K562 (cell line): Measurements from ENCODE around the gene GATA5. TPM values are rescaled to one million over a fixed set of nuclear protein-coding genes. Genes with fewer than 3 reads are reported as not detected.

ENCODE experiments used
- ATAC-seq: fragments of 200-7000 bp; cut with Tn5 transposase; 3 replicates; pipeline ENCODE4 v1.9.1; 2020; ENCODE audit warnings: moderate library complexity
- BruUV-seq: library from RNA; stranded (reverse); fragments of 400-500 nt; replicated peaks from 2 replicates; lab custom pipeline; 2021; lab: Mats Ljungman, UMichigan
- CTCF ChIA-PET: fragments of 300-600 bp; formaldehyde crosslinking; extraction: SDS; loops from one replicate; lab custom pipeline; 2021; ENCODE audit warnings: low intra/inter-chr PET ratio; lab: Yijun Ruan, JAX
- POLR2A ChIA-PET: fragments of 300-600, 350-650 bp; sonication (Branson Sonifier 250); formaldehyde crosslinking; extraction: SDS; loops from one replicate; lab custom pipeline; 2021; ENCODE audit warnings: antibody characterized with exemption, inconsistent platforms; lab: Yijun Ruan, JAX
- DNase-seq, 4 experiments: peaks; one replicate each; pipeline versions ENCODE4 v3.0.0 to v3.0.0-alpha.2; 2011 to 2018; ENCODE audit warnings: low spot score in 3 of 4, mixed read lengths in 3 of 4; ENCODE audit errors: extremely low read depth in 1 of 4
- FAIRE-seq: peaks from 2 replicates; lab custom pipeline; 2011; peaks lifted over from hg19 to GRCh38; lab: Jason Lieb, UNC
- H2AFZ ChIP-seq: 2 replicates; pipeline ENCODE4 v1.6.0; 2011; ENCODE audit warnings: low read depth, low read length, control low read depth, inconsistent platforms
- H3K27ac ChIP-seq: fragments of 200-600 bp; 3 replicates; pipeline ENCODE4 v1.8.0; 2011; ENCODE audit warnings: low read depth, mild to moderate bottlenecking, control low read depth, inconsistent platforms, low read length, moderate library complexity, mixed read lengths; ENCODE audit errors: extremely low read depth
- H3K27me3 ChIP-seq, 2 experiments: fragments of 300-600 bp in 1 of 2; 2 replicates in 1 of 2; 3 replicates in 1 of 2; pipeline versions ENCODE4 v1.6.0 to v1.8.0; 2011; ENCODE audit warnings: inconsistent platforms in 2 of 2, low read length in 2 of 2, mild to moderate bottlenecking in 1 of 2, mixed read lengths in 1 of 2, moderate library complexity in 1 of 2; ENCODE audit not compliant: control insufficient read depth in 2 of 2, insufficient read depth in 2 of 2
- H3K36me3 ChIP-seq: fragments of 300-600 bp; 3 replicates; pipeline ENCODE4 v1.8.0; 2011; ENCODE audit warnings: mild to moderate bottlenecking, low read length, inconsistent platforms; ENCODE audit not compliant: control insufficient read depth, insufficient read depth
- H3K4me1 ChIP-seq, 2 experiments: fragments of 200-600 bp in 1 of 2; replicated peaks in 1 of 2; 2 replicates in 1 of 2; 3 replicates in 1 of 2; pipeline versions ENCODE4 v1.5.1 to v1.8.0; 2011; ENCODE audit warnings: inconsistent platforms in 2 of 2, low read length in 2 of 2, mild to moderate bottlenecking in 1 of 2, mixed read lengths in 1 of 2, moderate library complexity in 1 of 2; ENCODE audit not compliant: control insufficient read depth in 2 of 2, insufficient read depth in 2 of 2
- H3K4me2 ChIP-seq: 2 replicates; pipeline ENCODE4 v1.6.1; 2011; ENCODE audit warnings: low read length, control low read depth, inconsistent platforms, mixed read lengths; ENCODE audit not compliant: insufficient read depth
- H3K4me3 ChIP-seq: fragments of 200-600 bp; sonication (generic), shearing (Covaris generic); 2 replicates; pipeline ENCODE4 v1.5.1; 2016; ENCODE audit warnings: control low read depth, inconsistent platforms
- H3K79me2 ChIP-seq: fragments of 200-600 bp; 3 replicates; pipeline ENCODE4 v1.8.0; 2011; ENCODE audit warnings: low read length, inconsistent platforms; ENCODE audit not compliant: control insufficient read depth, insufficient read depth
- H3K9ac ChIP-seq, 2 experiments: 2 replicates each; pipeline versions ENCODE4 v1.6.0 to v1.6.1; 2011; ENCODE audit warnings: low read depth in 2 of 2, low read length in 2 of 2, control low read depth in 1 of 2, inconsistent platforms in 1 of 2, mild to moderate bottlenecking in 1 of 2, mixed read lengths in 1 of 2; ENCODE audit not compliant: insufficient read depth in 1 of 2
- H3K9me1 ChIP-seq: one replicate; pipeline ENCODE4 v1.6.0; 2011; ENCODE audit warnings: inconsistent platforms, mild to moderate bottlenecking, low read length, moderate library complexity; ENCODE audit not compliant: control insufficient read depth, insufficient read depth
- H3K9me3 ChIP-seq: replicated peaks from 2 replicates; pipeline ENCODE4 v1.5.1; 2011; ENCODE audit warnings: low read depth, low read length, inconsistent platforms; ENCODE audit not compliant: control insufficient read depth, insufficient read depth
- H4K20me1 ChIP-seq: replicated peaks from 2 replicates; pipeline ENCODE4 v1.6.1; 2011; ENCODE audit warnings: low read length, inconsistent platforms, mixed read lengths; ENCODE audit not compliant: control insufficient read depth, insufficient read depth
- NRF1 ChIP-seq, 2 experiments: fragments of 450-650 bp; IDR thresholded peaks in 1 of 2; conservative IDR thresholded peaks in 1 of 2; 2 replicates each; pipeline ENCODE4 v1.6.1; 2014; ENCODE audit warnings: mild to moderate bottlenecking in 2 of 2
- ZBTB33 ChIP-seq: sonication (generic); formaldehyde crosslinking; IDR thresholded peaks from 2 replicates; pipeline ENCODE4 v1.8.1; 2023; ENCODE audit warnings: mild to moderate bottlenecking, missing genetic modification reagents
- ZNF551 ChIP-seq: fragments of 250-450 bp; sonication (Bioruptor Pico); IDR thresholded peaks from 2 replicates; pipeline ENCODE4 v1.5.0; 2021; ENCODE audit warnings: mild to moderate bottlenecking, moderate library complexity
- WGBS: fragments of 100-300 bp; shearing (Covaris generic); methylation state at CpG from one replicate; pipeline ENCODE4 v1.1.6; 2016; ENCODE audit warnings: low coverage, mixed read lengths; ENCODE audit not compliant: insufficient coverage; ENCODE audit errors: missing lambda C conversion rate; 5-methylcytosine and 5-hydroxymethylcytosine counted together
- in situ Hi-C: fragments of 300-500 bp; cut with MboI; formaldehyde crosslinking; loops from 4 replicates; pipeline ENCODE4 v1.15.0; 2018; ENCODE audit warnings: inconsistent platforms, mixed read lengths
- intact Hi-C: fragments of 100-400 bp; cut with micrococcal nuclease; formaldehyde crosslinking; loops from 2 replicates; pipeline ENCODE4 v1.14.2; 2022
- polyA plus RNA-seq, 8 experiments: library from polyadenylated mRNA; depleted of rRNA in 4 of 8; stranded (reverse) in 5 of 8; unstranded in 3 of 8; fragments of >200 nt; fragmentation: Nextera tagmentation in 2 of 8; fragmentation: Illumina TruSeq in 1 of 8; extraction: Ambion mirVana in 2 of 8; extraction: Trizol in 1 of 8; gene quantifications; 2 replicates each; pipeline versions ENCODE4 v1.2.1 to v1.2.3, GENCODE V29; 2011 to 2014; ENCODE audit warnings: inconsistent platforms in 1 of 8, missing spikeins in 1 of 8
- total RNA-seq, 7 experiments: library from RNA; depleted of rRNA in 6 of 7; stranded (reverse); fragments of >200 nt in 6 of 7; fragmentation: Illumina TruSeq in 2 of 7; extraction: Trizol in 2 of 7; gene quantifications; 2 replicates each; pipeline versions ENCODE4 v1.2.1 to v1.2.3, GENCODE V29; 2011 to 2021; ENCODE audit warnings: low replicate concordance in 1 of 7

Gene GATA5
- total and polyA plus RNA-seq, 9 of the 15 experiments (the other 6 are each of a cell fraction or from before 2014, with no cell fraction given) = 0.09 to 0.57 (median 0.20) TPM; not detected in 3

- DNase-seq = no peak
- no peak overlapping the region for H3K4me2 ChIP-seq
- ChIA-PET CTCF (no interaction called here), POLR2A (interaction anchor here (0.6 kb wide), 2 partner anchors 144 to 467 kb away, joined by 3 to 4 read pairs; no protein-coding TSS in a partner anchor)
- H3K9me3 ChIP-seq = no peaks in the 10 kb centered on the region
- ATAC-seq = no peak
- peaks cover 0 to 42% of the 10 kb centered on the region in 2 experiments; a peak in 2 of 5 replicates for H3K27me3 ChIP-seq
- 31% methylated on average over 12 of the region's 13 CpGs for WGBS
- H3K4me3 ChIP-seq = no peak overlapping the region
- peak overlapping the region in 1 of 2 experiments; percentile 56; a peak in 1 of 4 replicates for H3K9ac ChIP-seq
- no peak overlapping the region for H3K27ac ChIP-seq
- in situ Hi-C loops = no loop called here
- no peaks in the 10 kb centered on the region for H3K9me1 ChIP-seq
- no peak overlapping the region for H2AFZ ChIP-seq
- H3K79me2 ChIP-seq = no peaks in the 10 kb centered on the region
- intact Hi-C loops = no loop called here
- H3K4me1 ChIP-seq = peaks cover 14 to 74% of the 10 kb centered on the region in 2 experiments
- FAIRE-seq = no peak
- peak; percentile 25 to 30; a peak in 3 of 4 replicates for TF ChIP-seq NRF1 (conservative IDR thresholded peaks at IDR 0.05 in 1 of 2, IDR thresholded peaks at IDR 0.05 in 1 of 2)
- TF ChIP-seq ZBTB33 (CRISPR knock-in tag) = peak; percentile 67; the same call in 1 of the 2 replicates
- TF ChIP-seq ZNF551 = no peak
- TF ChIP-seq, all 486 proteins: peak for 2
- BruUV-seq = no TSS peak
- Histone ChIP-seq H4K20me1 (no peaks in the 10 kb centered on the region; the same call in 1 of the 2 replicates), H3K36me3 (no peaks in the 10 kb centered on the region)
Observed at GRCh38 chr20:62461834-62462233, 14.0 kb downstream of the GATA5 start.
